ENCODE data around the gene MPC2. TPM values are rescaled to one million over a fixed set of nuclear protein-coding genes. Genes with fewer than 3 reads are reported as not detected.

MPC2 gene
- total and polyA plus RNA-seq, 2 of the 8 experiments (the other 6 are each of a cell fraction or from before 2014, with no cell fraction given) = 18.6 to 40.9 TPM

DNA sequence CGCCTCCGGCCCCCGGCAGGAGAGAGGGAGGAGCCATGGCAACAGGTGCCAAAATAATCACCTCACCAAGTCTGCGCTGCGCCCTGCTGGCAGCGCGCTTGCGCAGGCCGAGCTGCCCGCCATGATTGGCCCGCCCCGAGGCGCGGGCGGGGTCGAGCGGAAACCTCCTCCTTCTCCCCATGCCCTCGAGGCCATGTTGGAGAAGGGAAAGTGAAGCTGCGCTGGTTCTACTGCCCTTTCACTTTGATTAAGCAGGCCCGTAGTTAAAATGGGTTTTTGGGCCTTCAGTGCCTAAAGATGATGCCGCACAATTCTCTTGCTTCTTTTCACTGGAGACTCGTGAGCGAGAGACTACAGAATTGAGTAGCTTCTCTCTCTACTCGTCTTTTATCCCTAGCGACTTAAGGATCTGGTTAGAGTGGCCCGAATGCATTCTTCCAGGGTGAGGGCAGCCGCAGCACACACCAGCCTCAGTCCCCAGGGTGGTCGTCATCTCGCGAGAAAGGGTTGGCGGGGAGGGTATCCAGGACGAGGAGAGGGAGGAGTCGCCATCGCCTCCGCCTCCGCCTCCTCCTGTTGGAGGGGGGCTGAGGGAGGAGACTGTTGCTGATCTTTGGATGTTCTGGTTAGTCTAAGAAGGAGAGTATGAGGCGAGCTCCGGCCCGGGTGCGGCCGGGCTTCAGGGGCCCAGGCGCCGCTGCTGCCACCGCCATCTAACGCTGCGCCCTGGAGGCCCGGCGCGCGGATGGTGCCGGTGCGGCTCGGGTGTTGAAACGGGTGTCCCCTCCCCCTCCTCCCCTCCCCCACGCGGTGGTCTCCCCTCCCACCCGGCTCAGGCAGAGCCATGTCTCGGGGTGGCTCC, 573 bp downstream of the MPC2 start, which contains the start of gene DCAF6 (continued):
- TF ChIP-seq CEBPB (IDR thresholded peaks at IDR 0.05; ENCODE audit: low read depth, low read length) (no peak), SP4 (IDR thresholded peaks at IDR 0.05; ENCODE audit: low read length) (peak; percentile 42; the same call in 1 of the 2 replicates), POU5F1 (IDR thresholded peaks at IDR 0.05; ENCODE audit: low read depth, low read length) (no peak), EP300 (IDR thresholded peaks at IDR 0.05; ENCODE audit: borderline replicate concordance in 1 of 2, low read depth in 2 of 2, low read length in 2 of 2) (no peak), GTF2F1 (IDR thresholded peaks at IDR 0.05; ENCODE audit: borderline replicate concordance, low read depth, low read length) (no peak; the same call in 1 of the 2 replicates), SRF (IDR thresholded peaks at IDR 0.05; ENCODE audit: low read depth, low read length) (0 out of 2 replicates have a peak, but pooled peaks have one; percentile 17), ASH2L (IDR thresholded peaks at IDR 0.05; ENCODE audit: low read length) (peak; percentile 94), POLR2AphosphoS5 (IDR thresholded peaks at IDR 0.05; ENCODE audit: low read depth, low read length) (peak; percentile 94), CHD1 (IDR thresholded peaks at IDR 0.05; ENCODE audit: low read depth, low read length) (no peak), NANOG (IDR thresholded peaks at IDR 0.05; ENCODE audit: insufficient read depth, low read depth, low read length, poor library complexity, severe bottlenecking) (no peak), SAP30 (IDR thresholded peaks at IDR 0.05; ENCODE audit: insufficient read depth, insufficient replicate concordance, low read length) (no peak), TBP (IDR thresholded peaks at IDR 0.05; ENCODE audit: low read depth, low read length) (peak; percentile 89), JUND (IDR thresholded peaks at IDR 0.05; ENCODE audit: low read length) (0 out of 2 replicates have a peak, but pooled peaks have one; percentile 2), CBX8 (IDR thresholded peaks at IDR 0.05; ENCODE audit: borderline replicate concordance, low read depth, low read length) (no peak), RFX5 (IDR thresholded peaks at IDR 0.05; ENCODE audit: borderline replicate concordance, low read depth, low read length) (no peak), EZH2 (IDR thresholded peaks at IDR 0.05; ENCODE audit: low read depth, low read length, severe bottlenecking) (no peak), CHD2 (IDR thresholded peaks at IDR 0.05; ENCODE audit: low read length) (peak; percentile 99)
- TF ChIP-seq, protein P1, sequence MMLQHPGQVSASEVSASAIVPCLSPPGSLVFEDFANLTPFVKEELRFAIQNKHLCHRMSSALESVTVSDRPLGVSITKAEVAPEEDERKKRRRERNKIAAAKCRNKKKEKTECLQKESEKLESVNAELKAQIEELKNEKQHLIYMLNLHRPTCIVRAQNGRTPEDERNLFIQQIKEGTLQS (IDR thresholded peaks at IDR 0.05; ENCODE audit: insufficient read depth, low read depth, low read length) = no peak
- TF ChIP-seq, protein P2, sequence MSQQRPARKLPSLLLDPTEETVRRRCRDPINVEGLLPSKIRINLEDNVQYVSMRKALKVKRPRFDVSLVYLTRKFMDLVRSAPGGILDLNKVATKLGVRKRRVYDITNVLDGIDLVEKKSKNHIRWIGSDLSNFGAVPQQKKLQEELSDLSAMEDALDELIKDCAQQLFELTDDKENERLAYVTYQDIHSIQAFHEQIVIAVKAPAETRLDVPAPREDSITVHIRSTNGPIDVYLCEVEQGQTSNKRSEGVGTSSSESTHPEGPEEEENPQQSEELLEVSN (IDR thresholded peaks at IDR 0.05) = peak; percentile 26; the same call in 1 of the 2 replicates
- TF ChIP-seq, protein P3, sequence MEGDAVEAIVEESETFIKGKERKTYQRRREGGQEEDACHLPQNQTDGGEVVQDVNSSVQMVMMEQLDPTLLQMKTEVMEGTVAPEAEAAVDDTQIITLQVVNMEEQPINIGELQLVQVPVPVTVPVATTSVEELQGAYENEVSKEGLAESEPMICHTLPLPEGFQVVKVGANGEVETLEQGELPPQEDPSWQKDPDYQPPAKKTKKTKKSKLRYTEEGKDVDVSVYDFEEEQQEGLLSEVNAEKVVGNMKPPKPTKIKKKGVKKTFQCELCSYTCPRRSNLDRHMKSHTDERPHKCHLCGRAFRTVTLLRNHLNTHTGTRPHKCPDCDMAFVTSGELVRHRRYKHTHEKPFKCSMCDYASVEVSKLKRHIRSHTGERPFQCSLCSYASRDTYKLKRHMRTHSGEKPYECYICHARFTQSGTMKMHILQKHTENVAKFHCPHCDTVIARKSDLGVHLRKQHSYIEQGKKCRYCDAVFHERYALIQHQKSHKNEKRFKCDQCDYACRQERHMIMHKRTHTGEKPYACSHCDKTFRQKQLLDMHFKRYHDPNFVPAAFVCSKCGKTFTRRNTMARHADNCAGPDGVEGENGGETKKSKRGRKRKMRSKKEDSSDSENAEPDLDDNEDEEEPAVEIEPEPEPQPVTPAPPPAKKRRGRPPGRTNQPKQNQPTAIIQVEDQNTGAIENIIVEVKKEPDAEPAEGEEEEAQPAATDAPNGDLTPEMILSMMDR (IDR thresholded peaks at IDR 0.05; ENCODE audit: control extremely low read depth in 1 of 3, insufficient read depth in 1 of 3, low read depth in 1 of 3, low read length in 3 of 3) = no peak
